GM12878 (cell line): ENCODE measurements around the gene BNIP5. TPM values are rescaled to one million over a fixed set of nuclear protein-coding genes. Genes with fewer than 3 reads are reported as not detected.

Experiments used
- ATAC-seq: fragments of 200-7000 bp; cut with Tn5 transposase; 3 replicates; pipeline ENCODE4 v1.9.1; 2020; ENCODE audit warnings: mild to moderate bottlenecking, moderate library complexity
- BruUV-seq: library from RNA; stranded (reverse); fragments of 400-500 nt; replicated peaks from 2 replicates; lab custom pipeline; 2021; lab: Mats Ljungman, UMichigan
- CTCF ChIA-PET: fragments of 300-600 bp; sonication (Branson Sonifier 250); formaldehyde crosslinking; extraction: SDS; loops from one replicate; lab custom pipeline; 2021; ENCODE audit warnings: inconsistent platforms; lab: Yijun Ruan, JAX
- POLR2A ChIA-PET: fragments of 350-600 bp; formaldehyde crosslinking; extraction: SDS; loops from one replicate; lab custom pipeline; 2021; ENCODE audit warnings: inconsistent platforms; lab: Charles Lee
- RAD21 ChIA-PET: fragments of 300-600 bp; sonication (Branson Sonifier 250); formaldehyde crosslinking; loops from one replicate; lab custom pipeline; 2023; ENCODE audit warnings: antibody characterized with exemption; ENCODE audit not compliant: unreplicated experiment; lab: Charles Lee
- SMC1A ChIA-PET: fragments of 300-600 bp; sonication (Branson Sonifier 250); formaldehyde crosslinking; loops from one replicate; lab custom pipeline; 2023; ENCODE audit not compliant: unreplicated experiment, uncharacterized antibody; lab: Charles Lee
- DNase-seq: peaks from one replicate; pipeline ENCODE4 v3.0.0-alpha.2; 2011; ENCODE audit warnings: low read depth, low spot score
- FAIRE-seq: peaks from 3 replicates; lab custom pipeline; 2011; peaks lifted over from hg19 to GRCh38; lab: Jason Lieb, UNC
- H2AFZ ChIP-seq: 2 replicates; pipeline ENCODE4 v1.6.0; 2011; ENCODE audit warnings: low read depth, low read length, control low read depth; ENCODE audit not compliant: control insufficient read depth
- H3K27ac ChIP-seq: 2 replicates; pipeline ENCODE4 v1.5.1; 2011; ENCODE audit warnings: control low read depth; ENCODE audit not compliant: control insufficient read depth, insufficient read depth
- H3K27me3 ChIP-seq, 2 experiments: replicated peaks in 1 of 2; 2 replicates each; pipeline versions ENCODE4 v1.6.0 to v1.6.1; 2011; ENCODE audit warnings: low read length in 1 of 2; ENCODE audit not compliant: control insufficient read depth in 2 of 2, insufficient read depth in 2 of 2
- H3K36me3 ChIP-seq, 2 experiments: 2 replicates each; pipeline ENCODE4 v1.5.1; 2011; ENCODE audit warnings: low read length in 1 of 2; ENCODE audit not compliant: control insufficient read depth in 2 of 2, insufficient read depth in 2 of 2
- H3K4me1 ChIP-seq: 2 replicates; pipeline ENCODE4 v1.6.1; 2011; ENCODE audit warnings: mild to moderate bottlenecking, low read length, moderate library complexity, mixed read lengths; ENCODE audit not compliant: control insufficient read depth, insufficient read depth
- H3K4me2 ChIP-seq: 2 replicates; pipeline ENCODE4 v1.6.0; 2011; ENCODE audit warnings: control low read depth; ENCODE audit not compliant: control insufficient read depth, insufficient read depth
- H3K4me3 ChIP-seq: fragments of 200-600 bp; sonication (generic); 2 replicates; pipeline ENCODE4 v1.5.1; 2016
- H3K79me2 ChIP-seq: 2 replicates; pipeline ENCODE4 v1.6.0; 2011; ENCODE audit warnings: low read length; ENCODE audit not compliant: control insufficient read depth, insufficient read depth
- H3K9ac ChIP-seq: 2 replicates; pipeline ENCODE4 v1.8.0; 2011; ENCODE audit warnings: low read length, control low read depth, mixed read lengths; ENCODE audit not compliant: control insufficient read depth, insufficient read depth
- H3K9me3 ChIP-seq: replicated peaks from 3 replicates; pipeline ENCODE4 v1.5.1; 2011; ENCODE audit warnings: mild to moderate bottlenecking, low read length; ENCODE audit not compliant: control insufficient read depth, insufficient read depth
- H4K20me1 ChIP-seq: 2 replicates; pipeline ENCODE4 v1.6.0; 2011; ENCODE audit not compliant: control insufficient read depth, insufficient read depth
- CHD1 ChIP-seq: IDR thresholded peaks from 2 replicates; pipeline ENCODE4 v1.6.1; 2012; ENCODE audit warnings: low read depth, low read length, improper control_type of control experiment
- CHD2 ChIP-seq: IDR thresholded peaks from 2 replicates; pipeline ENCODE4 v1.6.1; 2011; ENCODE audit warnings: low read depth, low read length, improper control_type of control experiment, borderline replicate concordance
- DPF2 ChIP-seq: fragments of 450-650 bp; IDR thresholded peaks from 2 replicates; pipeline ENCODE4 v1.6.1; 2017; ENCODE audit warnings: mild to moderate bottlenecking
- ETV6 ChIP-seq, 2 experiments: fragments of 450-650 bp in 1 of 2; IDR thresholded peaks in 1 of 2; conservative IDR thresholded peaks in 1 of 2; 2 replicates each; pipeline ENCODE4 v1.6.1; 2014; ENCODE audit warnings: antibody characterized with exemption in 1 of 2, borderline replicate concordance in 1 of 2, low read depth in 1 of 2, mild to moderate bottlenecking in 1 of 2, moderate library complexity in 1 of 2
- GABPA ChIP-seq: IDR thresholded peaks from 2 replicates; pipeline ENCODE4 v1.6.1; 2014; ENCODE audit warnings: antibody characterized with exemption, low read depth, mild to moderate bottlenecking, inconsistent platforms
- IKZF1 ChIP-seq: fragments of 450-650 bp; conservative IDR thresholded peaks from 2 replicates; pipeline ENCODE4 v1.6.1; 2017; ENCODE audit warnings: antibody characterized with exemption, mild to moderate bottlenecking
- POLR2AphosphoS2 ChIP-seq: IDR thresholded peaks from 2 replicates; pipeline ENCODE4 v1.6.1; 2011; ENCODE audit warnings: low read depth, mild to moderate bottlenecking, low read length, improper control_type of control experiment, moderate library complexity
- SIN3A ChIP-seq: IDR thresholded peaks from 2 replicates; pipeline ENCODE4 v1.6.1; 2012; ENCODE audit warnings: low read depth, low read length, improper control_type of control experiment
- SP1 ChIP-seq: IDR thresholded peaks from one replicate; pipeline ENCODE4 v1.6.1; 2011; ENCODE audit warnings: low read depth, low read length
- SREBF2 ChIP-seq: IDR thresholded peaks from 2 replicates; pipeline ENCODE4 v1.6.1; 2012; ENCODE audit warnings: mild to moderate bottlenecking, low read length
- SUPT20H ChIP-seq: IDR thresholded peaks from 2 replicates; pipeline ENCODE4 v1.6.1; 2011; ENCODE audit warnings: low read depth, mild to moderate bottlenecking, low read length, moderate library complexity, borderline replicate concordance; ENCODE audit not compliant: control insufficient read depth
- TCF12 ChIP-seq: IDR thresholded peaks from 2 replicates; pipeline ENCODE4 v1.6.1; 2011; ENCODE audit warnings: low read depth, mild to moderate bottlenecking, low read length
- YBX1 ChIP-seq: fragments of 450-650 bp; IDR thresholded peaks from 2 replicates; pipeline ENCODE4 v1.6.1; 2016; ENCODE audit warnings: antibody characterized with exemption
- WGBS: methylation state at CpG from one replicate; pipeline ENCODE4 v1.1.6; 2016; ENCODE audit warnings: low lambda C conversion rate; ENCODE audit not compliant: insufficient replicate concordance, insufficient coverage; ENCODE audit errors: missing lambda C conversion rate; 5-methylcytosine and 5-hydroxymethylcytosine counted together
- in situ Hi-C: fragments of 300-500 bp; cut with MboI; formaldehyde crosslinking; loops from 9 replicates; pipeline ENCODE4 v1.14.3; 2018; ENCODE audit warnings: mixed read lengths
- intact Hi-C: fragments of 100-400 bp; cut with micrococcal nuclease; formaldehyde crosslinking; loops from one replicate; pipeline ENCODE4 v1.14.2; 2022; ENCODE audit not compliant: unreplicated experiment
- polyA plus RNA-seq, 11 experiments: library from polyadenylated mRNA; depleted of rRNA in 4 of 11; unstranded in 6 of 11; stranded (reverse) in 5 of 11; fragments of >200 nt; fragmentation: Nextera tagmentation in 4 of 11; fragmentation: Illumina TruSeq in 1 of 11; extraction: Ambion mirVana in 4 of 11; extraction: Trizol in 1 of 11; gene quantifications; 1 replicate in 1 of 11; 2 replicates in 10 of 11; pipeline versions ENCODE4 v1.2.1 to v1.2.3, GENCODE V29; 2011 to 2016; ENCODE audit warnings: inconsistent platforms in 2 of 11, missing spikeins in 2 of 11, low read depth in 1 of 11
- total RNA-seq, 4 experiments: library from RNA; depleted of rRNA in 3 of 4; stranded (reverse); fragments of >200 nt in 3 of 4; fragmentation: Illumina TruSeq in 1 of 4; extraction: Trizol in 1 of 4; gene quantifications; 2 replicates each; pipeline versions ENCODE4 v1.2.1 to v1.2.3, GENCODE V29; 2013 to 2021
- TF ChIP-seq, protein P1 (sequence below): fragments of 450-650 bp; IDR thresholded peaks from 2 replicates; pipeline ENCODE4 v1.6.1; 2017; ENCODE audit warnings: mild to moderate bottlenecking, moderate library complexity
- TF ChIP-seq, protein P2 (sequence below): fragments of 150-350 bp; IDR thresholded peaks from 2 replicates; pipeline ENCODE4 v1.6.1; 2014; ENCODE audit warnings: mild to moderate bottlenecking, low read depth, low read length
- TF ChIP-seq, protein P3 (sequence below): IDR thresholded peaks from 2 replicates; pipeline ENCODE4 v1.6.1; 2011; ENCODE audit warnings: low read depth, mild to moderate bottlenecking, low read length, moderate library complexity, borderline replicate concordance; ENCODE audit errors: extremely low read depth

BNIP5 gene
- total and polyA plus RNA-seq, 10 of the 15 experiments (the other 5 are each of a cell fraction or from before 2014, with no cell fraction given): 0.02 to 0.68 (median 0.05) TPM; not detected in 2

DNA sequence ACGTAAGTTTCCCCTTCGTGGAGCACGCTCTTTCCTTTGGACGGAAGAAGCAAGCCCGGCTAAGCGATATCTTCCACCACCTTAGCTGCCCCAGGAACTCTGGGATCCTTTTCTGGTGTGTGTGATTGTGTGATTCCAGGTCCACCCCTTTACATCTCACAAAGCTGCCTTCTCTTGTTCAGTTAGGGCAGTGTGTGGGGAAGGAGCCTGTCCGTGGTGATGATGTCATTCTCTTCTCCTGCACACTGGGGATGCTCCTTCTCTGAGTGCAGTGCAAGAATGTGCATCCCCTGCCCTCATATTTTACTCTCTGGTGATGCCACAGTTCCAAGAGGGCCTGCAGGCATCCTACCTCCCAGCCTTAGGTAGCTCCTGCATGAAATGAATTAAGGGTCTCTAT is 30.3 kb downstream of the BNIP5 start:
- POLR2A ChIA-PET: interaction anchor here (0.8 to 2.8 kb wide), 2 partner anchors 29 to 52 kb away, joined by 4 to 18 read pairs; no protein-coding TSS in a partner anchor
- no peak for FAIRE-seq
- CTCF ChIA-PET: interaction anchor here (1.4 to 15.8 kb wide), 4 partner anchors 9 to 53 kb away, joined by 4 to 313 read pairs (median 6); no protein-coding TSS in a partner anchor

More for the DNA sequence above, 30.3 kb downstream of the BNIP5 start:
- ATAC-seq (no peak), DNase-seq (no peak)
- no TSS peak for BruUV-seq
- H2AFZ ChIP-seq: no peak overlapping the region
- 77% methylated on average over 7 of the region's 7 CpGs for WGBS
- H3K27ac ChIP-seq: no peak overlapping the region
- H3K4me3 ChIP-seq: no peak overlapping the region
- no peaks in the 10 kb centered on the region for H3K36me3 ChIP-seq
- ChIA-PET SMC1A (interaction anchor here (2.3 to 11.4 kb wide), 2 partner anchors 30 to 56 kb away, joined by 7 to 188 read pairs; partner anchors contain the start of gene BNIP5), RAD21 (interaction anchor here (0.7 to 2.9 kb wide), 6 partner anchors 30 to 279 kb away, joined by 3 to 20 read pairs (median 7); partner anchors contain the start of genes BNIP5 and MAPK14)
- no peaks in the 10 kb centered on the region for H3K79me2 ChIP-seq
- no peaks in the 10 kb centered on the region for H4K20me1 ChIP-seq
- no peak overlapping the region for H3K9ac ChIP-seq
- peaks cover 8% of the 10 kb centered on the region for H3K4me1 ChIP-seq
- TF ChIP-seq POLR2AphosphoS2 (no peak), IKZF1 (no peak), YBX1 (no peak), SP1 (no peak), ETV6 (conservative IDR thresholded peaks at IDR 0.05 in 1 of 2, IDR thresholded peaks at IDR 0.05 in 1 of 2; ENCODE audit: borderline replicate concordance in 1 of 2, low read depth in 1 of 2) (no peak), SUPT20H (no peak), CHD1 (no peak), SIN3A (no peak), TCF12 (no peak), SREBF2 (no peak), DPF2 (no peak), CHD2 (no peak), GABPA (no peak)
- TF ChIP-seq, protein P1, sequence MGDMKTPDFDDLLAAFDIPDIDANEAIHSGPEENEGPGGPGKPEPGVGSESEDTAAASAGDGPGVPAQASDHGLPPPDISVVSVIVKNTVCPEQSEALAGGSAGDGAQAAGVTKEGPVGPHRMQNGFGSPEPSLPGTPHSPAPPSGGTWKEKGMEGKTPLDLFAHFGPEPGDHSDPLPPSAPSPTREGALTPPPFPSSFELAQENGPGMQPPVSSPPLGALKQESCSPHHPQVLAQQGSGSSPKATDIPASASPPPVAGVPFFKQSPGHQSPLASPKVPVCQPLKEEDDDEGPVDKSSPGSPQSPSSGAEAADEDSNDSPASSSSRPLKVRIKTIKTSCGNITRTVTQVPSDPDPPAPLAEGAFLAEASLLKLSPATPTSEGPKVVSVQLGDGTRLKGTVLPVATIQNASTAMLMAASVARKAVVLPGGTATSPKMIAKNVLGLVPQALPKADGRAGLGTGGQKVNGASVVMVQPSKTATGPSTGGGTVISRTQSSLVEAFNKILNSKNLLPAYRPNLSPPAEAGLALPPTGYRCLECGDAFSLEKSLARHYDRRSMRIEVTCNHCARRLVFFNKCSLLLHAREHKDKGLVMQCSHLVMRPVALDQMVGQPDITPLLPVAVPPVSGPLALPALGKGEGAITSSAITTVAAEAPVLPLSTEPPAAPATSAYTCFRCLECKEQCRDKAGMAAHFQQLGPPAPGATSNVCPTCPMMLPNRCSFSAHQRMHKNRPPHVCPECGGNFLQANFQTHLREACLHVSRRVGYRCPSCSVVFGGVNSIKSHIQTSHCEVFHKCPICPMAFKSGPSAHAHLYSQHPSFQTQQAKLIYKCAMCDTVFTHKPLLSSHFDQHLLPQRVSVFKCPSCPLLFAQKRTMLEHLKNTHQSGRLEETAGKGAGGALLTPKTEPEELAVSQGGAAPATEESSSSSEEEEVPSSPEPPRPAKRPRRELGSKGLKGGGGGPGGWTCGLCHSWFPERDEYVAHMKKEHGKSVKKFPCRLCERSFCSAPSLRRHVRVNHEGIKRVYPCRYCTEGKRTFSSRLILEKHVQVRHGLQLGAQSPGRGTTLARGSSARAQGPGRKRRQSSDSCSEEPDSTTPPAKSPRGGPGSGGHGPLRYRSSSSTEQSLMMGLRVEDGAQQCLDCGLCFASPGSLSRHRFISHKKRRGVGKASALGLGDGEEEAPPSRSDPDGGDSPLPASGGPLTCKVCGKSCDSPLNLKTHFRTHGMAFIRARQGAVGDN: no peak
- TF ChIP-seq, protein P2, sequence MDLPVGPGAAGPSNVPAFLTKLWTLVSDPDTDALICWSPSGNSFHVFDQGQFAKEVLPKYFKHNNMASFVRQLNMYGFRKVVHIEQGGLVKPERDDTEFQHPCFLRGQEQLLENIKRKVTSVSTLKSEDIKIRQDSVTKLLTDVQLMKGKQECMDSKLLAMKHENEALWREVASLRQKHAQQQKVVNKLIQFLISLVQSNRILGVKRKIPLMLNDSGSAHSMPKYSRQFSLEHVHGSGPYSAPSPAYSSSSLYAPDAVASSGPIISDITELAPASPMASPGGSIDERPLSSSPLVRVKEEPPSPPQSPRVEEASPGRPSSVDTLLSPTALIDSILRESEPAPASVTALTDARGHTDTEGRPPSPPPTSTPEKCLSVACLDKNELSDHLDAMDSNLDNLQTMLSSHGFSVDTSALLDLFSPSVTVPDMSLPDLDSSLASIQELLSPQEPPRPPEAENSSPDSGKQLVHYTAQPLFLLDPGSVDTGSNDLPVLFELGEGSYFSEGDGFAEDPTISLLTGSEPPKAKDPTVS: no peak
- TF ChIP-seq, protein P3, sequence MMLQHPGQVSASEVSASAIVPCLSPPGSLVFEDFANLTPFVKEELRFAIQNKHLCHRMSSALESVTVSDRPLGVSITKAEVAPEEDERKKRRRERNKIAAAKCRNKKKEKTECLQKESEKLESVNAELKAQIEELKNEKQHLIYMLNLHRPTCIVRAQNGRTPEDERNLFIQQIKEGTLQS: no peak
- no peaks in the 10 kb centered on the region for H3K27me3 ChIP-seq
- H3K4me2 ChIP-seq: no peak overlapping the region
- in situ Hi-C loops (no loop called here), intact Hi-C loops (loop anchor here (10.0 kb wide), 1 partner anchor 182 kb away; no protein-coding TSS in a partner anchor)
- H3K9me3 ChIP-seq: no peaks in the 10 kb centered on the region; the same call in 2 of the 3 replicates
